Activated T-cell treated with anti-CD3 and anti-CD28 coated beads, Interleukin-2, amount 50 U/mL, for 1 hour (primary cell): ENCODE measurements around the gene NPEPL1.

Experiments used
- DNase-seq: peaks from one replicate; pipeline ENCODE4 v3.0.0-alpha.2; 2020

The NPEPL1 gene

GRCh38 chr20:58685988-58686387, 6.6 kb upstream of the NPEPL1 start:
- DNase-seq, result no peak

DNA sequence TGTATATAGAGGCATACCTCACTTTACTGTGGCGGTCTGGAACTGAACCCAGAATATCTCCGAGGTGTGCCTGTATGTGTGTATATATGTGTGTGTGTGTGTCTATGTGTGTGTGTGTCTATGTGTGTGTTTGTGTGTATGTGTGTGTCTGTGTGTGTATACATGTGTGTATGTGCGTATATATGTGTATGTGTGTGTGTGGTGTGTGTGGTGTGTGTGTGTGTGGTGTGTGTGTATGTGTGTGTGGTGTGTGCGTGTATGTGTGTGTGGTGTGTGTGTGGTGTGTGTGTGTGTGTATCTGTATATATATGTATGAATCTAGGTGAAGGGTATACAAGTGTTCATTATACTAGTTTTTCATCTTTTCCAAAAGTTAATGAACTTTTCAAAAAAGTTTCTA, 4.2 kb upstream of the NPEPL1 start:
- no peak for DNase-seq

DNA sequence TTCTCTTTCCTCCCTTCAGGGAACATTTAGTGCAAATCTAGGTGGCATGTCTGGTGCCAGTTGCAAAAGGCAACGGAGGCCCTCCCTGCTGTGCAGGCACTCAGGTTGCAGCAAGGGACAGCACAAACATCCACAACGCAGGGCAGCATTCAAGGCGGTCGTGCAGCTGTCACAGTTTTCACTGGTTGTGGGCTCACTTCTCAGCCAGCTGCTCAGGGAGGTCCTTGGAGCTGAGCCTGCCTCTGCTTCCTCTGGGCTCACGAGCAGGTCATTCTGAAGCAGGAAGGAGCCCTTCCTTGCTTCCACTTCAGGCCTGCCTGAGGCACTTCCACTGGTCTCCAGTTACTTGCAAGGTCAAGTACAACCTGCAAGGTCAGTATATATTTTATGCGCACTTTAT, 3.8 kb upstream of the NPEPL1 start:
- no peak for DNase-seq

GRCh38 chr20:58690396-58691135, 2.0 kb upstream of the NPEPL1 start:
- no peak for DNase-seq

- DNase-seq, result no peak
Observed at GRCh38 chr20:58691773-58692578, 624 bp upstream of the NPEPL1 start.

GRCh38 chr20:58693226-58694006, 816 bp downstream of the NPEPL1 start:
- peak; percentile 54 for DNase-seq

DNA sequence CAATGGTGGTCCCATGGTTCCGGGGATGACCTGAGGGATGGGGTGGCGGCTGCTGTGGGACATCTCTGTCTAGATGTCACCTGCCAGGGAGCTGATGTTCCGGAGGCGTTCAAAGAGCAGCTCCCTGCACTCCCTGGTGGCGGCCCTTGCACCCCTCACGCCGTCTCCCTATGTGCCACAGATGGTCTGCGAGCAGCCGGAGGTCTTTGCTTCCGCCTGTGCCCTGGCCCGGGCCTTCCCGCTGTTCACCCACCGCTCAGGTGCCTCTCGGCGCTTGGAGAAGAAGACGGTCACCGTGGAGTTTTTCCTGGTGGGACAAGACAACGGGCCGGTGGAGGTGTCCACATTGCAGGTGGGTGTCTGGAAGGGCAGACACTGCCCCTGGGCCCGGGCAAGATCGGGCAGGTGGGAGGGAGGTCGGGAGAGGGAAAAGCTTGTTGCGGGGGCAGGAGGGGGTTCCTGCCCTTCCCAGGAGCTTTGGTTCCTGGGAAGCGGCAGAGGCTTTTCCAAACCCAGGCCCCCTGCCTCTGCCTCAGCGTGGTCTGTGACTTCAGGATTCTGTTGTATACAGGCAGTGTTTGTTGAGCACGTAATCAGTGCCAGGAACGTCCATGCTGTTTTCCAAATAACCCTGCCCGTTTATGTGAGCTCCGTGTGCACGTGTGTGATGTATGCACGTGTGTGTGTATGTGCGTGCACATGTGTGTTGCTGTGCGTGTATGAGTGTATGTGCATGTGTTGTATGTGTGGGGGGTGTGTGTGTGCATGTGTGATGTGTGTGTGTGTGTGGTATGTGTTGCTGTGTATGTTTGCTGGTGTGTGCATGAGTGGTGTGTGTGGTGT, 1.9 kb downstream of the NPEPL1 start:
- no peak for DNase-seq

DNA sequence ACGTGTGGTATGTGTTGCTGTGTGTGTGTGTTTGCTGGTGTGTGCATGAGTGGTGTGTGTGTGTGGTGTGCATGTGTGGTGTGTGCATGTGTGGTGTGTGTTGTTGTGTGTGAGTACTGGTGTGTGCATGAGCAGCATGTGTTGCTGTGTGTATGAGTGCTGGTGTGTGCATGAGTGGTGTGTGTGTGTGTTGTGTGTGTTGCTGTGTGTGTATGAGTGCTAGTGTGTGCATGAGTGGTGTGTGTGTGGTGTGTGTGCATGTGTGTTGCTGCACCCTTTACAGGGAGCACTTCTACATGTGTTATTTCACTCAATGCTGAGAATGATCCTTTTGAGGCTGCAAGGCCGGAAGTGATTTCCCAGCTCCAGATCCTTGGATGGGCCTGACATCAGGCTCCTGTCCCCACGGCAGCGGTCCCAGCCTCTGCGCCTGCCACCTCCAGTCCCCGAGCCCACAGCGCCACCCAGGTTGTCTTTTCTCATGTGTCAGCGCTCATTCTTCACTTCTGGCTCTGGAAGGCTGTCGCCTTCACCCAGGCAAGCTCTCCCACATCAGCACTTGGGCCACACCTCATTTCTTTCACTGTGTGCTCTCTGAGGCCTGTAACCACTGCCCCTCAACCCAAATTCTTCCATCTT, 2.6 kb downstream of the NPEPL1 start:
- DNase-seq, result no peak

DNA sequence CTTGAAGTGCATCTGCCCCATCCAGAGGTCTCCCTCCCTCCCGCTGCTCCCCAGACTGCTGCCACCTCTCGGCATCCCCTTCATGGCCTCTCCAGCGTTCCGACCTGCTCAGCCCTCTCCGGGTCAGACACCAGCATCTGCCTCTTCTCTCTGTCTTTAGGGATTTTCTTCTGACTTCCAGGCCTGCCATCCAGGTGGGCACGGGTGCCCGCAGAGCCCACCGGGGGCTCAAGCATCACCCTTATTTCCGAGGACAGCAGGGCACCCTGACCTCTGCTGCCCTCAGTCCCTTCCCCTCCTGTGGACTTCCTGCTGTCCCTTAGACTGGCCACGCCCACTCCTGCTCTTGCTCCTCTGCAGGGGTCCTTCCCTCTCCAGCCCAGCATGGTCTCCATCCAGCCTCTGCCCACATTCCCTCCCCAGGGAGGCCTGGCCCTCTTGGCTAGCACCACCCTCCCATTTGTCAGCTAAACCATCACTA, 3.3 kb downstream of the NPEPL1 start:
- no peak for DNase-seq

DNA sequence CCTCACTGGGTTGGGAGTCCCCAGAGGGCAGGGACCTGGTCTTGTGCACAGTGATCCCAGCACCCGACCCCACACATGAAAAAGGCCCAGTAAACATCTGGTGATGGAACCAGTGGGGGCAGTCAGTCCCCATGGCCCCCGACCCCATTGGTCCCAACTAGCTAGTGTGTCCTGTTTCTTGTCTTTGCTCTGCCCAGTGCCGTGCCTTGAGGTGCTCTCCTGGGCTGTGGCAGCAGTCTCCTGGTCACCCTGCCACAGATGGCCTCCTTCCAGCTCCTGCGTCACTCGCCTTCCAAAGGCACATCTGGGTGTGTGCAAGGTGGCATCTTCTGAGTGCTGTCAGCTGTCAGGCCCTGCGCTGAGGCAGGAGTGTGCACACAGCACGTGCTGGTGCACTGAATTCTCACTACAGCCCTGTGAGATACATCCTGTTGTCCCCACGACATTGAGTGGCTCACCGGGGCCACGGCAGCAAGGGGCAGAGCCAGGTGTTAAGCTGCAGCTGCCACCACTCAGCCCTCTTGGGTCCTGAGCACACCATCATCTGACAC, 3.9 kb downstream of the NPEPL1 start:
- DNase-seq, result no peak

DNA sequence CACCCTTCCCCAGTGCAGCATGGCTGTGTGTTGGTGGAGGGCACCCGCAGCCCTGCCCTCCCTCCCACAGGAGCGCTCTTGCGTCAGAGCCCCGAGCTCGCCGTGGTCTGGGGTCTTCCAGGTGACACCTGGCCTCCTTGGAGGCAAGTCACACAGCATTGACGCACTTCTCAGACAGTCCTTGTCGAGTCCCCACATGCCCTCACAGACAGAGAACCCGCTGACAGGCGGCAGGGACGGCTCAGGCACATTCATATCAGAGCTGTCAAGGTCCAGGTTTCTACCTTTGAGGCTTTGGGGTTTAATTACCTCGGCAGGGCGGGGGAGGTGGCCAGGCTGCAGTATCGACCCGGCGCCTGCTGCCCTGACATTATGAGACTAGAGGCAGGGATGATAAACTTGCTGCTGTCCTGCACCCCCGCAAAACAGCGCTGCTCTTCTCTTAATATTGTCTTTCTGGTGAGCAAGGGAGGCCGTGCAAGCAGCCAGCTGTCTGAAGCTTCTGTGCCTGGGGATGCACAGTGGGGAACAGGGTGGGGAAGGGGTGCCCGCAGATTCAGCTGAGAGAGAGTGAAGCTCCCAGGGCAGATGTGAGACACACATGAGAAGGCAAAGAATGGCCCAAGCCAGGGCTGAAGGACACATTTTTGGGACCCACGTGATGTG, 4.7 kb downstream of the NPEPL1 start:
- no peak for DNase-seq

GRCh38 chr20:58697867-58698703, 5.5 kb downstream of the NPEPL1 start:
- DNase-seq, result no peak

GRCh38 chr20:58698741-58699622, 6.4 kb downstream of the NPEPL1 start:
- DNase-seq, result no peak

GRCh38 chr20:58699623-58700107, 7.1 kb downstream of the NPEPL1 start:
- DNase-seq, result no peak

- DNase-seq, result no peak
Observed at GRCh38 chr20:58700121-58700821, 7.7 kb downstream of the NPEPL1 start.

- DNase-seq, result no peak
Observed at GRCh38 chr20:58700823-58701222, 8.2 kb downstream of the NPEPL1 start.

DNA sequence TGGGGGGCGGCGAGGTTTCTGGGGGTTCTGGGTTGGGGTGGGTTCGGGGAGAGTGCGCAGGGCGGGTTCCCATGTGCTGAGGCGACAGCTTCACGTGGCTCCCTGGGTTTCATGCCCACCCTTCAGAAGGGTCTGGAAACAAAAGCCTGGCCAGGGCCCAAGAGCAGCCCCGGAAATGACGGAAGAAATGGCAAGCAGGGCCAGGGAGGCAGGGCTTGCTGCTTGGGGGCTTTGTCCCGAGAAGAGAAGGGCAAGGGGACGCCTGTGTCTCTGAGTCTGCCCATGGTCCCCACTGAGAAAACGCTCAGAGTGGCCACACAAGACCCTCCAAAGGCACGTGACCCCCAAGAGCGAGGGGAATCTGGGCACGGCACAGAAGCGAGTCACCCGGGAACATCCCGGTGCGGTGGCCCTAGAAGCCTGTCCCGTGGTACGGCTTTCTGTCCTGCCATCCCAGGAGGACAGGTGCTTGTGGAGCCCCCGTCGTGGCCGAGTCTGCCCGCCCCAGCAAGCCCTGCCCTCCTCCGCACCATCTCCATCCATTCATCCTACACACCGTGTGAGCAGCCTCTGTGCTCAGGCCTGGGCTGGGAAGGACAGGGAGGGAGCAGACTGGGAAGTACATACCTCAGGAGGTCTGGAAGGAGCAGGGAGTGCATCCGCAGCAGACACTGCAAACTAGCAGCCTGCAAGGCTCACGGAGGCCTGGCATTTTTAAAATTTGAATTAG, 9.0 kb downstream of the NPEPL1 start:
- no peak for DNase-seq

GRCh38 chr20:58702161-58702510, 9.5 kb downstream of the NPEPL1 start:
- DNase-seq, result no peak
